ENCODE results near the gene NCKAP1. TPM values are rescaled to one million over a fixed set of nuclear protein-coding genes. Genes with fewer than 3 reads are reported as not detected.

Gene NCKAP1
- total RNA-seq, 1 donor from 2014 or later, result 55.7 TPM

DNA sequence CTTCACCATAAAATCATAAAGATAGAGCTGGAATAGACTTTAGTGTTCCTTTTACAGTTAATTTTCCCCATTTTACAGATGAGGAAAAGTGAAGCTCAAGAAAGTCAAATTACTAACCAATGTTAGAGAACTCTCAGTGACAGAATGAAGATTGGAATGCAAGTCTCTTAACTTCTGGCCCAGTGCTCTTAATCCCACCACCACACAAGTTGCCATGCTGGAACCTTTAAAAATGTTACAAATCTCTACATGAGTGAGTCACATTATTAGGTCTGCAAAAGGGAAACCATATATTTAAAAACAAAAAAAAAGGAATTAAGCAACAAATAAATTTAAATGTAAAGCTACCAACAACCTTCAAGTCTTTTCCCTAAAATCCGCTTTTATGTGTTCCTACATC, 3.5 kb downstream of the NCKAP1 start:
- Histone ChIP-seq H3K27ac (peak overlapping the region; percentile 99 to 100), H3K4me3 (peak overlapping the region in 1 of 2 donors; percentile 87), H3K27me3 (no peaks in the 10 kb centered on the region), H3K4me1 (peaks cover 5 to 45% of the 10 kb centered on the region in 2 donors), H3K9me3 (no peaks in the 10 kb centered on the region), H3K36me3 (no peaks in the 10 kb centered on the region)
- TF ChIP-seq, protein P1, sequence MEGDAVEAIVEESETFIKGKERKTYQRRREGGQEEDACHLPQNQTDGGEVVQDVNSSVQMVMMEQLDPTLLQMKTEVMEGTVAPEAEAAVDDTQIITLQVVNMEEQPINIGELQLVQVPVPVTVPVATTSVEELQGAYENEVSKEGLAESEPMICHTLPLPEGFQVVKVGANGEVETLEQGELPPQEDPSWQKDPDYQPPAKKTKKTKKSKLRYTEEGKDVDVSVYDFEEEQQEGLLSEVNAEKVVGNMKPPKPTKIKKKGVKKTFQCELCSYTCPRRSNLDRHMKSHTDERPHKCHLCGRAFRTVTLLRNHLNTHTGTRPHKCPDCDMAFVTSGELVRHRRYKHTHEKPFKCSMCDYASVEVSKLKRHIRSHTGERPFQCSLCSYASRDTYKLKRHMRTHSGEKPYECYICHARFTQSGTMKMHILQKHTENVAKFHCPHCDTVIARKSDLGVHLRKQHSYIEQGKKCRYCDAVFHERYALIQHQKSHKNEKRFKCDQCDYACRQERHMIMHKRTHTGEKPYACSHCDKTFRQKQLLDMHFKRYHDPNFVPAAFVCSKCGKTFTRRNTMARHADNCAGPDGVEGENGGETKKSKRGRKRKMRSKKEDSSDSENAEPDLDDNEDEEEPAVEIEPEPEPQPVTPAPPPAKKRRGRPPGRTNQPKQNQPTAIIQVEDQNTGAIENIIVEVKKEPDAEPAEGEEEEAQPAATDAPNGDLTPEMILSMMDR (IDR thresholded peaks at IDR 0.05), result no peak
- no peak for DNase-seq (ENCODE audit: low spot score in 2 of 2)
- intact Hi-C loops (cut with DNase I), result loop anchor here (5.0 kb wide), 2 partner anchors 53 to 1143 kb away; partner anchors contain the start of gene ITPRID2

GRCh38 chr2:183033951-183034350, 4.3 kb downstream of the NCKAP1 start:
- TF ChIP-seq, protein P1 (IDR thresholded peaks at IDR 0.05), result no peak
- Histone ChIP-seq H3K27me3 (no peaks in the 10 kb centered on the region), H3K4me1 (peaks cover 5 to 54% of the 10 kb centered on the region in 2 donors), H3K36me3 (no peaks in the 10 kb centered on the region), H3K27ac (peak overlapping the region; percentile 99 to 100), H3K4me3 (peak overlapping the region in 1 of 2 donors; percentile 19), H3K9me3 (no peaks in the 10 kb centered on the region)
- DNase-seq (ENCODE audit: low spot score in 2 of 2), result no peak
- intact Hi-C loops (cut with DNase I), result no loop called here

GRCh38 chr2:183031911-183032794, 6.1 kb downstream of the NCKAP1 start:
- Histone ChIP-seq H3K27me3 (no peaks in the 10 kb centered on the region), H3K4me1 (peaks cover 5 to 54% of the 10 kb centered on the region in 2 donors), H3K9me3 (no peaks in the 10 kb centered on the region), H3K36me3 (no peaks in the 10 kb centered on the region), H3K27ac (peak overlapping the region; percentile 37 to 99), H3K4me3 (peak overlapping the region in 1 of 2 donors; percentile 22)
- intact Hi-C loops (cut with DNase I), result no loop called here
- DNase-seq (ENCODE audit: low spot score in 2 of 2), result no peak
- TF ChIP-seq, protein P1 (IDR thresholded peaks at IDR 0.05), result no peak

DNA sequence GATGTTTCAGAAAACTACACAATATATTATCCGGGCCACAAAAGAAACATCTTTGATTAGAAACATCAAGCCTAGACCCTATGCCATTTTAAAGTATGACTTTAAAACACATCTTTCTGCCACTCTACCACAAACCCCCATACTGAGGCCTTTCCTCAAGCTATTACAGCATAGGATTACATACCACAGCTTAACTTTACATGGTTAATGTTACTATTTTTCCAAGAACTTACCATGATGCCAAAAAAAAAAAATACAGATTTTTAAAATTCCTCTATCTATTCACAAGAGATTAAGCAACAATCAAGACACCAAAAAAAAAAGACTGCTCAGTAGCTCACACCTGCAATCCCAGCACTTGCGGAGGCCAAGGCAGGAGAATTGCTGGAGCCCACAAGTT, 9.0 kb downstream of the NCKAP1 start:
- Histone ChIP-seq H3K27ac (peak overlapping the region in 1 of 2 donors; percentile 20), H3K27me3 (no peaks in the 10 kb centered on the region), H3K36me3 (no peaks in the 10 kb centered on the region), H3K4me1 (peaks cover 8 to 49% of the 10 kb centered on the region in 2 donors), H3K4me3 (no peak overlapping the region), H3K9me3 (no peaks in the 10 kb centered on the region)
- TF ChIP-seq, protein P1 (IDR thresholded peaks at IDR 0.05), result no peak
- intact Hi-C loops (cut with DNase I), result no loop called here
- DNase-seq (ENCODE audit: low spot score in 2 of 2), result no peak

- Histone ChIP-seq H3K9me3 (no peaks in the 10 kb centered on the region), H3K4me3 (no peak overlapping the region), H3K27me3 (no peaks in the 10 kb centered on the region), H3K36me3 (no peaks in the 10 kb centered on the region), H3K27ac (no peak overlapping the region), H3K4me1 (peaks cover 8 to 41% of the 10 kb centered on the region in 2 donors)
- intact Hi-C loops (cut with DNase I), result no loop called here
- no peak for DNase-seq (ENCODE audit: low spot score in 2 of 2)
- TF ChIP-seq, protein P1 (IDR thresholded peaks at IDR 0.05), result no peak
Observed at GRCh38 chr2:183028108-183028507, 10.1 kb downstream of the NCKAP1 start.
